H7 (cell line): ENCODE results near the gene KBTBD2. TPM values are rescaled to one million over a fixed set of nuclear protein-coding genes. Genes with fewer than 3 reads are reported as not detected.
"Not testable (repeated sequence)": the region's sequence is repeated elsewhere in the genome, so short reads cannot be mapped to it uniquely, and the experiment has no call there.

Experiments used
- DNase-seq: peaks from one replicate; pipeline ENCODE4 v3.0.0; 2012
- H3K27me3 ChIP-seq: 2 replicates; pipeline ENCODE4 v1.6.0; 2011; ENCODE audit warnings: mild to moderate bottlenecking, low read length; ENCODE audit not compliant: control insufficient read depth, insufficient read depth
- H3K36me3 ChIP-seq: replicated peaks from 2 replicates; pipeline ENCODE4 v1.5.1; 2011; ENCODE audit warnings: low read length; ENCODE audit not compliant: control insufficient read depth, insufficient read depth
- H3K4me3 ChIP-seq: 2 replicates; pipeline ENCODE4 v1.5.1; 2011; ENCODE audit warnings: low read depth, mild to moderate bottlenecking, control low read depth, low read length, moderate library complexity; ENCODE audit not compliant: insufficient read depth
- total RNA-seq: library from RNA; depleted of rRNA; stranded (reverse); fragments of >200 nt; shearing (Covaris generic); gene quantifications from 2 replicates; pipeline ENCODE4 v1.2.3, GENCODE V29; 2014

The KBTBD2 gene
- total RNA-seq, 1 experiment from 2014 or later = 22.8 TPM

DNA sequence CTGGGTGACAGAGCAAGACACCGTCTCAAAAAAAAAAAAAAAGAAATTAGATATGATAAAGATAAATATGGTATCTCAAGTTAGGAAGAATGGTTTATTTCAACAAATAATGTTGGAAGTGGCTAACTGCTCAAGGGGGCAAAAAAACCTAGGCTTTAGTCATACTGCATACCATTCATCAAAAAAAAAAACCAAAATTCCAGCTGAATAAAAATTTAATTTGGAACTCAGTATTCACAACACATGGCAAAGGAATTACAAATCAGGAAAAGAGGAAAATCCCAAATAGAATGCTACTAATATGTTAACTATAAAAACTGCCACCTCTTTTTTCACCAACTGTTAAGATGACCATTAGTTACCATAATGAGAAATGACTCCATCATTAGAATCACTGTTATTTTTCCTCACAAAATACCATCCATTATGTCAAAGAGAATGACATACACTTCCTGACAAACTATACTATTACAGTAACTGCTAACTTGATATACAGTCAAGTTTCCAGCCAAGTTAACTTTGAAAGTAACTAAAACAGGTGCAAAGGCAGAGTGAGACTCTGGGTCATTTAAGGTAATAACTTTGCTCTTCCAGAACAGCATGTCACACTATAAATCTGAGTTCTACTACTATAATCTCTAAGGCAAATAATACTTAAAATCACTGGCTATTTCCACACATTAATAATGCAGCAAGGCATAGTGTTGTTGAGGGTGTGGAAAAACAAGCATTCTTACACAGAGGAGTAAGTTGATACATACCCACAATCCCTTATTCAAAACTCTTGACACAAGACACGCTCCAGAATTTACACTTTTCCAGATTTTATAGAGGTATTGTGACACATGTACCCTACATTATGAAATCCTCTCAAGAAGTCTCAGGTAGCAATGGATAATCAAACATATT lies 10.2 kb downstream of the KBTBD2 start:
- Histone ChIP-seq H3K4me3 (no peak overlapping the region), H3K27me3 (no peaks in the 10 kb centered on the region), H3K36me3 (no peaks in the 10 kb centered on the region)
- DNase-seq = no peak

DNA sequence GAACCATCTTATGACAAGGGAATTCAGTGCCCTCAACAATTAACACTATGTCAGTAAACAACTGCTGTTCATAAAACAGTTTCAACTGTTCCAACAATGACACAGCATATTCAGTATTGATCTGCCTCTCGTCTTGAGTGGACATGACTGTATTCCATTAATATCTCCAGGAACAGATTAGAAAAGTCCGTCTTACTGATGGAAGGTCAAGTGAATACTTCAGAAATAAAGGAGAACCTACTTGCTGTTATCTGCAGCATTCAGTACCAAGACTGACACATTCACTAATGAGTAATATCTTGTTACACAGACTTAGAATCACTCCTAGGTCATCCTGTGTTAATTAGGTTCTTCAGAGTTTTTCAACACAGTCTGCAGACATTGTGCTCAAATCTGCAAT lies 12.1 kb downstream of the KBTBD2 start:
- no peak overlapping the region for H3K4me3 ChIP-seq
- no peaks in the 10 kb centered on the region for H3K27me3 ChIP-seq
- no peak for DNase-seq
- no peaks in the 10 kb centered on the region; the same call in none of the 2 replicates for H3K36me3 ChIP-seq

DNA sequence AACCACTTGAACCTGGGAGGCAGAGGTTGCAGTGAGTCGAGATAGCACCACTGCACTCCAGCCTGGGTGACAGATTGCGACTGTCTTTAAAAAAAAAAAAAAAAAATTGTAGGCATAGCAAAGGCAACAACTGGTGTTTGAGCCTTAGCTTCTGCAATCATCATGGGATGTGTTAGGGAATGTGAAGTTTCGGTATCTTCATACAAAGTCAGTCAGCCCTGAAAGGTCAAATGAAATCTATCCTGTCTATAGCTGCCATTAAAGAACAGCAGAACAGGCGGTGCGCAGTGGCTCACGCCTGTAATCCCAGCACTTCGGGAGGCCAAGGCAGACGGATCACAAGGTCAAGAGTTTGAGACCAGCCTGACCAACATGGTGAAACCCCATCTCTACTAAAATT lies 13.5 kb downstream of the KBTBD2 start:
- H3K27me3 ChIP-seq, DNase-seq, H3K4me3 ChIP-seq, H3K36me3 ChIP-seq: not testable (repeated sequence)

DNA sequence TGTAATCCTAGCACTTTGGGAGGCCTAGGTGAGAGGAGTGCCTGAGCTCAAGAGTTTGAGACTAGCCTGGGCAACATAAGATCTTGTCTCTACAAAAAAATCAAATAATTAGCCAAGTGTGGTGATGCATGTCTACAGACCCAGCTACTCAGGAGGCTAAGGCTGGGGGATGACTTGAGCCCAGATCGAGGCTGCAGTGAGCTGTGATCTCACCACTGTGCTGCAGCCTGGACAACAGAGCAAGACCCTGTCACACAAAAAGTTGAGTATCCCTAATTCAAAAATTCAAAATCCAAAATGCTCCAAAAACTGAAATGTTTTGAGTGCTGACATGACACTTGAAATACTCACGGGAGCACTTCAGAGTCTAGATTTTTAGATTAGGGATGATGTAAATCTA lies 19.1 kb downstream of the KBTBD2 start:
- Histone ChIP-seq H3K4me3 (no peak overlapping the region), H3K36me3 (peaks cover 5% of the 10 kb centered on the region), H3K27me3 (no peaks in the 10 kb centered on the region)
- DNase-seq = no peak

DNA sequence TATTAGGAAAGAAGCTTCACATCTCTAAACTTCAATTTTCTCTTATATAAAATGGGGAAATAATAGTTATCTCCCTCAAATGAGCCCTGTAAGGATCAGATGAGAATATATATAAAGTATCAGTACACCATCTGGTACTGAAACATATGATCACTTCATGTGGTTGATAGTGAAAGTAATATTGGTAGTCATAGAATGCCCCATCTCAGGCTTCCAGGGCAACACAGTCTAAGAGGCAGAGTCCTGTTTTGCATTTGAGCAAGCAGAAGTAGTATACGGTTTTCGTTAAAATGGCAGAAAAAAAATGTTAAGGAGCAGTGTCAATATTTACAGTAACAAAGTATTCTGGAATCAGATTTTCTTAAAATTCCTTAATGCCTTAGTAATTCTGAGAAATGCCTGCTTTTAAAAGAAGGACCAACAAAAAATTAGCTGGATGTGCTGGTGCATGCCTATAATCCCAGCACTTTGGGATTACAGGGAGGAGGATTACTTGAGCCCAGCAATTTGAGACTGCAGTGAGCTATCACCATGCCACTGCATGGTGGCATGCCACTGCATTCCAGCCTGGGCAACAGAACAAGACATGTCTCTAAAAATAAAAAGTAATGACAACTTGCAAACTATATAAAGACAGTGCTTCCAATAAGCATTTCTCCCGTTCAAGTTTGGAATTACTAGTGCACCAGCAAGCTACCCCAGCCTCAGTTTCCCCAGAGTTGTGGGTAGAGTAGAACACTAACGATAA lies 19.8 kb downstream of the KBTBD2 start:
- no peak for DNase-seq
- Histone ChIP-seq H3K27me3 (no peaks in the 10 kb centered on the region), H3K36me3 (peaks cover 5% of the 10 kb centered on the region)

DNA sequence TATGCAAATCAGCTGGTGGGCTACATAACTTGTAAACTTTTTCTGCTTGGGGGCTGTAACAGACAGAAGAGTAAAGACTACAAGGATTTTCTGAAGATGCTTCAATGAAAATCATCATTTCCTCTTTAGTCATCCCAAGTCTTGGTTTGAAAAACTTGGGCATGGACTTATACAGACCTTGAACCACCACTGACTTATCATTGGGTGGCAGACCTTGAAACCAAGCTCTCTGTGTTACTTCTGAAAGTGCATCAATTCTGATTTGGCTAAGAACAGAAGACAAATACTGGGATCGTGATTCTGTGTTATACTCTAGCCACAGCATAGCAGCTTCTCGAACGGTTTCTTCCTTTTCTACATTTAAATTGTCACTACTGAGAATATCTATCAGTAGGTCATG lies 21.3 kb downstream of the KBTBD2 start:
- peaks cover 5% of the 10 kb centered on the region for H3K36me3 ChIP-seq
- no peaks in the 10 kb centered on the region for H3K27me3 ChIP-seq
- H3K4me3 ChIP-seq = no peak overlapping the region
- DNase-seq = no peak

More for the DNA sequence above, 19.8 kb downstream of the KBTBD2 start:
- no peak overlapping the region for H3K4me3 ChIP-seq

DNA sequence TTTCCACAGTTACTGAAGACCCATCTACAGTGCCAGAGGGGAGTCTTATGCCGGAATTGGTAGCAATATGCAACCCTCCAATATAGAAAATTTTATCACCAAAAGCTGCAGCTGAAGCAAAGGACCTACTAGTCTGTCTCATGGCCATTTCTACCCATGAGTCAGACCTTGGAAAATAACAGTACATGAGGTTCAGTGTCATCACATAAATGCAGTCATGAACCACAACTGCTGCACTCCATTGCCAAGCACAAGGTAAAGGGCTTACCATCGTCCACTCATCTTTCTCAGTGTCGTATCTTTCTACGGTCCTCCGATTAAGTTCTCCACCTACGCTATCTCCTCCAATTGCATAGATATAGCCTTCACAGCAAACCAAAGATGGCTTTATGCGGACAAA lies 21.8 kb downstream of the KBTBD2 start:
- Histone ChIP-seq H3K36me3 (peaks cover 5% of the 10 kb centered on the region), H3K27me3 (no peaks in the 10 kb centered on the region), H3K4me3 (no peak overlapping the region)
- DNase-seq = no peak

DNA sequence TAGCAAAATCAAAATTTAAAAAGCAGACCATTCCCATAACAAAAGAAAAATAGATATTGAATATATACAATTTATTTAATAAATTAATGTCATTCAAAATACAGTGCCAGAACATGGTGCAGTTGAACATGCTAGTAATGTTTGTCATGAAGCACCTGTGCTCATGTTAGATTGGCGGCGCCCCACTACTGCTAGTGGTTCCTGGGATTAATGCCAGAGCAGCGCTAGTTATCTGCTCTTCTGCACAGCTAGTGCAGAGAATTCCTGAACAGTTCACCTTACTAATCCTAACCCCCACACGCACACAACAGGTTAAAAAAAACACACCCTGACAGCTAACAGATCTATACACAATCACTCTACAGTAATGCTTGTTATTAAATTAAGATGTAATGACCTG lies 23.4 kb downstream of the KBTBD2 start:
- peaks cover 5% of the 10 kb centered on the region for H3K36me3 ChIP-seq

DNA sequence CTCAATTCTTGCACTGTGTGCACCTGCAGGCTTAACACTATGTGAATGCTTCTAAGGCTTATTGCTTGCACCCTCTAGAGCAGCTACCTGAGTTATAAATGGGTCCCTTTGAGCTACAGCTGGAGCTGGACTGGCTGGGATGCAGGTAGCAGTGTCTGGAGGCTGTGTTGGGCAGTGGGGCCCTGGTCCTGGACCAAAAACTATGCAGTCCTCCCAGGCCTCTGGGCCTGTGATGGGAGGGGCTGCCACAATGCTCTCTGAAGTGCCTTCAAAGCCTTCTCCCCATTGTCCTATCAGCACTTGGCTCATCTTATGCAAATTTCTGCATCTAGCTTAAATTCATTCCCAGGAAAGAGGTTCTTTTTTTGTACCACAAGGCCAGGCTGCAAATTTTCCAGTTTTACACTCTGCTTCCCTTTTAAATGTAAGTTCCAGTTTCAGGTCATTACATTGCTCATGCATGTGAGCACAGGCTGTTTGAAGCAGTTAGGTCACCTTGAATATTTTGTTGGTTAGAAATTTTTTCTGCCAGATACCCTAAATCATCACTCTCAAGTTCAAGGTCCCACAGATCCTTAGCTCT lies 26.0 kb downstream of the KBTBD2 start:
- H3K4me3 ChIP-seq = no peak overlapping the region
- DNase-seq = no peak
- no peaks in the 10 kb centered on the region for H3K27me3 ChIP-seq
- peaks cover 5% of the 10 kb centered on the region for H3K36me3 ChIP-seq

More for the DNA sequence above, 23.4 kb downstream of the KBTBD2 start:
- H3K27me3 ChIP-seq = no peaks in the 10 kb centered on the region
- DNase-seq = no peak
- H3K4me3 ChIP-seq = no peak overlapping the region

DNA sequence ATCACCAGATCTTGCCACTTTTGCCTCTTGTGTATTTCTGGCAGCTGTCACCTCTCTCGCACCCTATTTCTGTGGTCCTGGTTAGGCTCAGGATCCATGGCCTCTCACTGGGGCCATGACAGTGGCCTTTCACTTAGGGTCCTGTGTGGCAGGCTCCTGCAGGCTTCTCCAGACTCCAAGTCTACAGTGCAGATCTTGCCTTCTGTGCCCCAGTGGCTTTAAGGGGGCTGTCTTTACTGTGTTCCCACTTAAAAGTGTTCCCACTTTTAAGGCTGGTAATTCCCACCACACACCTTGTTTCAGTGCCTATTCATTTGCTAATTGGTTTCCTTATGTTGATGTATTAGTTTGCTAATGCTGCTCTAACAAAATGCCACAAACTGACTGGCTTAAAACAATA lies 27.7 kb downstream of the KBTBD2 start:
- not testable (repeated sequence) for DNase-seq, H3K36me3 ChIP-seq, H3K27me3 ChIP-seq, H3K4me3 ChIP-seq

DNA sequence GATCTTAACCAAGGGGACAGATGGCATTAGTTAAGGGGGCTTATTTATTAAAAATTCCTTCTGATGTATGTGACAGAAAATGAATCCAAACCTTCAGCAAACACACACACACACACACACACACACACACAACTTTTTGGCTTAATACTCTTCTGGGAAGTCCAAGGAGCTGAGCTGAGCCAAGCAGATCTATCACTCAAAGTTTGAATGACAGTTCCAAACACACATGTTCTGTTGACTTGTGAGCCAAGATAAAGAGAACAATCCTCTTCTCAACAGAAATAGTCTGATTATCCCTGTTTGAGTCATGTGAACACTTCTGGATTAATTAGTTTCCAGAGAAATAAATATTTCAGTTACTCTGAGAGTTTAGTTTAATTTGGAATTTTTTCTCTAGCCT lies 31.5 kb downstream of the KBTBD2 start:
- H3K4me3 ChIP-seq = no peak overlapping the region
- H3K27me3 ChIP-seq = no peaks in the 10 kb centered on the region
- H3K36me3 ChIP-seq = no peaks in the 10 kb centered on the region
- DNase-seq = no peak

DNA sequence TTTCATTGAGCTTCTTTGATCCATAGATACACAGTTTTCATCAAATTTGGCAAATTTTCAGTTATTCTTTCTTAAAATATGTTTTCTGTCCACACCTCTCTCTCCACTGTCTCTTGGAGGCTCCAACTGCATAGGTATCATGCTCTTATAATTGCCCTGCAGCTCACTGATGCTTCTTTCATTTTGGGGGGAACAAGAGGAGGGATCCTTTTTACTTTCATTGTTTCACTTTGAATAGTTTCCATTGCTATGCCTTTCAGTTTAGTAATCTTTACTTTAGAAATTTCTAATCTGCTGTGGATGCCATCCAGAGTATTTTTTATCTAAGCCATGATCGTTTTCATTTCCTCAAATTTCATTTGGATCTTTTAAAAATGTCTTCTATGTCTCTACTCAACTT lies 32.9 kb downstream of the KBTBD2 start:
- no peaks in the 10 kb centered on the region for H3K36me3 ChIP-seq
- H3K27me3 ChIP-seq = no peaks in the 10 kb centered on the region
- H3K4me3 ChIP-seq = no peak overlapping the region
- no peak for DNase-seq

DNA sequence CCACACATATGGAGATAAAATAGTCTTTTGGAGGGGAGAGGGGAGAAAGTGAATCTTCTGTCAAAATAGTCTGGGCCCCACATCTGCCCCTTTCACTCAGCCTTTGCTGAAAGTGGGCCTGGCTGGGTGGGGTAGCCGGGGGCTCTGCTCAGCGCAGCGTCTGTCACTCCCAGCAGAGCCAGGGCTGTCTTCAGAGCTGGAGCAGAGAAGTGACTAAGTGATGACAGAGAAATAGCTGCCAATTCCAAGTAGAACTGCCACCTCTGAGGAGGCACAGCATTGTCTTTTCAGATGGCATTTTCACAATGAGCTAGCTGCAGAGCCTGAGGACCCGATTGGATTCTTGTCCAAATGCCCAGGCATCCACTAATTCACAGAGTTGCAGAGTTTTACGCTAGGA lies 34.5 kb downstream of the KBTBD2 start:
- not testable (repeated sequence) for H3K4me3 ChIP-seq, DNase-seq, H3K27me3 ChIP-seq, H3K36me3 ChIP-seq

DNA sequence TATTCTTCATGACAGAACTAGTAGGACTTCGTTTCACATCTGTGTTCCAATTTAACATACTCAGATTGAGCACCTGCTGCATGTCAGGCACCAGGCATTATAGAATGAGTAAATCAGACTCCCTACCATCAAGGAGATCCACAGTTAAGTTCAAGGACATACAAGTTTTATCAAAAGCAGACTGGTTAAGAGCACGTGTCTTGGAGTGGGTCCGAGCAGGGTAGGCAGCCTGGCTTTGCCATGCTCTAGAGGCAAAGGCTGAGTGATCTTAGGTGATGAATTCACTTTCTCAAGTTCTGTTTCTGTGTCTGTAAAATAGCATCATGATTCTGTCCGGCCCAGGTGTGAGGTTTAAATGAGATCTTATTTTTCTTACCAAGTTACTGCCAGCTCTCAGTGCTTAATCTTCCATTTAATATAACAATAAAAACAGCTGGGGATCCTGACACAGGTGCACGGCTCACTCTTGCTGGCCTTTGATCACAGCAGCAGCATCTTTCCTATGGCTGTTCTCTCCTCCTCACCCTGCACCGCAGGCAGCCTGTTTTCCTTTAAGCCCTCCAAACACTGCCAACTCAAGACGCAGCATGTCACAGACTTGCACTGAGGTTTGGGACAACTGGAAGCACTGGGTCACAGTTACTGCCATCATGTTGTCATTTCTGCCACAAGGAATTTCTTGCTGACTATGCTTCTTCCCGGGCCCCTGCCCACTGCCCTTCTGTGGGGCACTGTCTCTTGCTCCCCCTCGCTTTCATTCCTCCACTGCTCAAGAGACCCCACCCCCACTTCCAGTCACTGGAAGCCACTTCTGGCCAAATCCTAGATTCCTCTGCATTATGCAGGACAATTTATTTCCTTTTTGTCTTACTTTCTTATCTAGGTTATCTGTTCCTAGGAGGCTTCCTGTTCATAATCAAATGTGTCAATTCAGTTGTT lies 35.5 kb downstream of the KBTBD2 start:
- not testable (repeated sequence) for H3K4me3 ChIP-seq, H3K27me3 ChIP-seq, DNase-seq, H3K36me3 ChIP-seq
